H4 (cell line): ENCODE measurements around the gene INPP4B. TPM values are rescaled to one million over a fixed set of nuclear protein-coding genes. Genes with fewer than 3 reads are reported as not detected.
"Not testable (repeated sequence)": the region's sequence is repeated elsewhere in the genome, so short reads cannot be mapped to it uniquely, and the experiment has no call there.

Experiments
- DNase-seq: peaks from one replicate; pipeline ENCODE4 v3.0.0-alpha.2; 2015; ENCODE audit warnings: low spot score
- total RNA-seq: library from RNA; depleted of rRNA; stranded (reverse); fragments of >200 nt; shearing (Covaris generic); gene quantifications from 2 replicates; pipeline ENCODE4 v1.2.3, GENCODE V29; 2014

Gene INPP4B
- total RNA-seq, 1 experiment from 2014 or later, result 8.0 TPM

DNA sequence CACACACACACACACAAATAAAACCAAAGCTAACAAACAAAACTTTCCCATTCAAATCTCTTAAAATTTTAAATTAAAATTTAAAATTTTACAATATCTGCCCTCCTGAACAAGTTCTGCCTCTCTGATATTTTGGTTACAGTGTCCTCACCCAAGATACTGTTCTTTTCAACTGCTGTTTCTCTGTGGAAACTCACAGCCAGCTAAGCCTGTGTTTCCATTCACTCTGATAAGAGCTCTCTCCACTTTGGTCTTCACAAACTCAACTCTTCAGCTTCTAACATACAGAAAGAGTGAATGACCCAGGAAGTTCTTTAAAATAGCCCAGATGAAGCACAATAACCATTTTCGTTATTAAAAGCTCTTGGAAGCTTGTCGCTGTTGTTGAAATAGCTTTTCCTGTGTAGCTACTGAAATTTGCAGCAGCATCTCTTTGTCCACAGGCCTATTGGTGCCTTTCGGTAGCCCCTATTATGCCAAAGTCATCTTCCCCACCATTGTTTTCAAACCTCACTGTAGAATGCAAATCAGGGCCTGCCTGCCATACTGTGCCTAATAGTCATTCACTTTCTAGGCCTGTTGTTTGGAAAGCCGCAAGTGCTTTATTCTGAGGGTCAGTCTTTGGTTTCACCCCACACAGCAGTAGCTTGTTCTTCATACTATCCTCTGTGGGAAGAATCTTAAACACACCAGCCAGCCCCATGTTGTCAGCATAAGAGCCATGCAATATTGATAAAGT lies 19.4 kb downstream of the INPP4B start:
- DNase-seq, result no peak

DNA sequence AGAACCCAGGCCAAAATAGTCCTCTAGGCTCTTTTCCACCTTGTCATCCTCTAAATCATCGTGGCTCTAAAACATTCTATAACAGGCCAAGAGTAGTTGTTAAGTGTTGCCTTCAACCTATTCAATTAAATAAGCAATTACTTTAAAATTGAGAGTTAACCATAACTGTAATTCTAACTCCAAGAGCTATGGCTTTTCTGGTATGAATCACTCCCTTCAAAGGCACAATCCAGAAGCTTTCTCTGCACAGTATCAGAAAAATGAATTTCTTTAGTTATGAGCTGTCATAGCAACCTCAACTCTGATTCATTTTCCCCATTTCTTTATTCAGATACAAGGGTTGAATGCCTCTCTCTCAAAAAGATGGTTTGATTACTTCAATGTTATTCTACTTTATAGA lies 21.7 kb downstream of the INPP4B start:
- DNase-seq, result no peak

DNA sequence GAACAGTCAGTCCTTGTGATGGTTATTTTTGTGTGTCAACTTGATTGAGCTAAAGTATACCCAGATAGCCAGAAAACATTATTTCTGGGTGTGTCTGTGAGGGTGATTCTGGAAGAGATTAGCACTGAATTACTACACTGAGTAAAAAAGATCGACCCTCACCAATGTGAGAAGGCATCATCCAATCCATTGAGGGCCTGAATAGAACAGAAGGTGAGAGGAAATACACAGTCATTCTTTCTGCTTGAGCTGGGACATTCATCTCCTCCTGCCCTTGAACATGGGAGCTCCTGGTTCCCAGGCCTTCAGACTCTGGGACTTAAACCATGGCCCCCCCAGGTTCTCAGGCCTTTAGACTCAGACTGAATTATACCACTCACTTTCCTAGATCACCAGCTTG lies 22.3 kb downstream of the INPP4B start:
- DNase-seq, result no peak

DNA sequence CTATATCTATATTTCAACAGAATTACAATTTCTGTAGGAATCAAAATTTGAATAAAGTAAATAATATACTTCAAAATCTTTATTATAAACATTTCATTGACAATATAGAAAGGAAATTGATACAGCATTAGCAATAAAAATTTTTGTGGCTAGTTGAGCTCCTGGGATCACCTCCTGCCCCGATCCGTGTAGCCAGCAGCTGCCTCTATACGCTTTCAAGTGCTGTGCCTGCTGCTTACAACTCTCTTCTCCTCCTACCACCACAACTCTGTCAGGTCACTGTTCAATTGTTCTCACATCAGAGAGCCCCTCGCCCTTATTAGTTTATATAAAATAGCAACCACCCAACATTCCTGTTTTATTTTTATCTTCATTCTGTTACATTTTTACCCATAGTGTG lies 27.6 kb downstream of the INPP4B start:
- DNase-seq, result no peak

DNA sequence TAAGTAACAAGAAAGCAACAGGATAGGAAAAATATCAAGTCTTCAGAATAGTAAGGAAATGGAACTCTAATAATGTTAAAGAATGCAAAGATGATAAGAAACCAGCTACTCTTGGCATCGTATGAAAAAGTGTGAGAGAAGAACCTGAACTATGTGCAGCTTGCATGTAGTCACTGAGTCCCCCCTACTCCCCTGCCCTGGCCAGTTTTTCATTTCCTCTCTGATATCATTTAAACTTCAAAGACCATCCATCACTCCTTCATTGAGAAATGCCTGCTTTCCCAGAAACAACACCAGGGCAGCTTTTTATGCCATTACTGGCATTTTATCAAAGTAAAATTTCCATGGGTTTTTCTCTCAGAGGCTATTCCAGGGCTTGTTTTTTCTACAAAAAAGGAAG lies 28.1 kb downstream of the INPP4B start:
- peak; percentile 55 for DNase-seq

DNA sequence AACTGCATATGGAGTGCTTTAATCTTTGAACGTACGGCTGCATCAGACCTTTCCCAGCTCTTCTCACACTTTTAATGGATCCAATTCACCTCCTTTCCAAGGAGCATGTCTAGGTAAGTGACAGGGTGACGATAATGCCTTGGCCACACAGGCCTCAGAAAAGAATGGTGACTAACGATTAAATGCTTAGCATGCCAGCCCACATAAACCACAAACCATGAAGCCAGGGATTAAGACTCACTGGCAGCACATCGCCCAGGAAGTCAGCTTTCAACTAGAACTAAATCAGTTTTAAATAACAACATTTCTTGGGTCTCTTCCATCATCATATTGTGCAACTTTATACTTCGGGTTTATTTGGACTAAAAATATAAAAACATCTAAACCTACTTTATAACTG lies 28.7 kb downstream of the INPP4B start:
- peak; percentile 98 for DNase-seq

DNA sequence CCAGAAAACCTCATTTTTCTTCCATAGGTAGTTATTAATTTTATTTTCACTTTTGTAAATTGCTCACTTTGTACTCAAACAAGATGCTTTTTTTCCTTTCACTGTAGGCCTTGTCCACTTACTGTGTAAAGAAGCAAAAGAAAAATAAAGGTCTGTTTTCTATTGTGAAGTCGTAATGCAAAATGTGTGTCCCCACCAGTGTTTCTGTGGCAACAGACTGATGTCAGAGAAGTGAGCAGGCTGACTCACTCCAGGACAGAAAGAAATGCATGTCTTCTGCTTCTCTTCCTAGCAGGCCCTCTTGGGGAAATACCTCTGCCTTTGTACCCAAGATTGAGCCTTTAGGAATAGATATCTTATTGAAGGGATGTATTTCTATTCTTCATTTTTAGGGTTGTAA lies 30.3 kb downstream of the INPP4B start:
- peak; percentile 51 for DNase-seq

DNA sequence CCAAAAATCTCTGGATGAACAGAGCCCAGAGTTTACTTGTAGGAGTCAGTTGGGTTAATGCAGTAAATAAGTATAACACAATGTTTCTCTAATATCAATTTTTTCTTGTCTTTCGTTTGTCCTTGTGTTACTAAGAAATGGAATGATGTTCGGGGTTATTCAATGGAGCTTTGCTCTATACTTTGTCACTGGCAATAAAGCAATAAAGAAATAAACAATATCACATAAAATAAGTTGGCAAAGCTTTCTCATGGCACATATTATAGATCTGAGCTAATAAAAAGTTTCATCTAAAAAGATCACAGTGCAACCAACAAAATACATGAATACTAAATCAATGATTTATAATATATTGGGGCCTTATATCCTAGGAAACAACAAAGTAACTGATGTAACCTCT lies 32.7 kb downstream of the INPP4B start:
- DNase-seq, result no peak

DNA sequence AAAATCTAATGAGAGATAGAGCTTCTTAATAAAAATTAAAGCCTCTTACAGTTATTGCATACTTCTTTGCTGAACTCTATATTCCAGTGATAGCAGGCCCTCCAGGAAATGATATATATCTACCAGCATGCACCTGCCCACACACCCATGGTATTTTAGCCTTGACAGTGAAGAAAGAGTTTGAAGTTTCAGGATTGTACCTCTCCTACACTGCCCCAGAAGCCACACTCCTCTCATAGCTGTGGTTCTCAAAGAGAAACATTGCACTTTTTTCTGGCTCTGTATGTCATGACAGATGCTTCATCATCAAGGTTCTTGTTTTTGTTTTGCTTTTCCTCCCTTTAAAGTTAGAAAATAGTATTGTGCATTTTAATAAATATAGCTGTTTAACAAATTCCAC lies 34.0 kb downstream of the INPP4B start:
- no peak for DNase-seq

DNA sequence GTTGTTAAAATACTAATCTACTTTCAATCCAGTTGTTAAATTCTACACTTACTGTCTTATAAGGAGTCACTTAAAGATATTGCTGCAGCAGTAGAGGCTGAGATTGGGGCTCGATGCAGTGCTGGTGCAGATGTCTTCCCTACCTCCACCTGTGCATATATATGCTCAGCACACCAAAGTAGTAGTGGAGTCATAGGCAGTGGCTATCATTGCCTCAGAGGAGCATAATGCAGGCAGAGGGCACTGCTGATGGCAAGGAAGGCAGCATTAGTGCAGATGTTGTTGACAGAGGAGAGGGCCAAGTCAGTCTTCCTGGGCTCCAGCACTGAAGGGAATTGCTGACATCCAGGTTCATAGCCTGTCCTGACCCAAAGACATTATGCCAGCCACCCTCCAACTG lies 35.1 kb downstream of the INPP4B start:
- no peak for DNase-seq

DNA sequence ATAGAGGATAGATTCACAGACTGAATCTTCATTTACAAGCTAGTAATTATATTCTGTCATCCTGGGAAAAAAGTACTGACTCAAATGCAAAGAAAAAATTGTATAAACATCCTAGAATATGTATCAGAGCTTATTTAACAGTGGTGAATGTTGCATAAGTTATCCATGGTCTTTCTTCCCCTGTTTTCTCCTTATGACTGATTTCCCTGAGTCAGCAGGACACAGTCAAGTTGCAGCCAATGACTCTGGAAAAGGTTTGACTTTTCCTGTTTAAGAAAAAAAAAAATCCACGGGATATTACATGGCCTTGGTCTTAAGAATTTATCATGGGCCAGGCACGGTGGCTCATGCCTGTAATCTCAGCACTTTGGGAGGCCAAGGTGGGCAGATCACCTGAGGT lies 36.5 kb downstream of the INPP4B start:
- DNase-seq, result no peak

DNA sequence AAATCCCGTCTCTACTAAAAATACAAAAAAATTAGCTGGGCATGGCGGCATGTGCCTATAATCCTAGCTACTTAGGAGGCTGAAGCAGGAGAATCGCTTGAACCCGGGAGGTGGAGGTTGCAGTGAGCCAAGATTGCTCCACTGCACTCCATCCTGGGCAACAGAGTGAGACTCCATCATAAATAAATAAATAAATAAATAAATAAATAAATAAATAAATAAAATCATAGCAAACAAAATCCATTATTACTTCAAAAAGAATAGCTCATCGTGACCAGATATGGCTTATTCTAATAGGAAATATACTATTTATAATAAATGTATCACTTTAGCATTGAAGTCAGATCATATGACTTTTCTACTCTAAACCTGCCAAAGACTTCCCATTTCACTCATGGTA lies 42.2 kb downstream of the INPP4B start:
- DNase-seq, result not testable (repeated sequence)

DNA sequence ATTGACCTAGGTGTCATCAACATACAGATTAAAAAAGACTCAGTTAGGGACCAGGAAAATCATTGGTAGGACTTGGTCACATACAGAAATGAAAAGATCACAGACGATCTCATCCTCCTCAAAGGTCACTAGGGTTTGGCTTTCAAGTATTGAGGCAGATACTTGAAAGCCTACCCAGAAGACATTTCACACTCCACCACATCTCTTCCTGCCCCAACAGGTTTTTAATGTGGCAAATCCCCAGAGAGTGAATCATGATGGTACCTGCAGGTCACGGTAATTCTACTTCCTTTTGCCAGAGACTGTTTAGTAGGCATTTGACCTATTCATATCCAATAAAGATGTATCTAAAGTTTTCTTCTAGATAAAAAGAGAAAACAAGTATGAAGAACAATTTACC lies 44.1 kb downstream of the INPP4B start:
- no peak for DNase-seq

DNA sequence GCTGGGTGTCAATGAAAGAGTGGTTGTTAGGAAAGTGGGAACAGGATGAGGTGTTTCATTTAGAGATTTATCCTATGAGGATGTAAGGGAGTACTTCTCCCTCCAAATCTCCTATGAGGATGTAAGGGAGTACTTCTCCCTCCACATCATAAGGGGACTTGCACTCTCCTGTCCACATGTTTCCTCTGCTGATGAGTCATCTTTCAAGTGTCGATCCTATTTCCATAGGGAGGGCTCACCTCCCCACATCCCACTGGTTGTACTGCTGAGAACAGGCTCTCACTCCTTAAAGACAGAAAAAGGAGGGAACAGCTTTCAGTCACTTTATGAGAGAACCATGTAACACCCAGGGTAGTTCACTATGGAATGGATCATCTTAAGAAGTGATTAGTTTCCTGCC lies 65.0 kb downstream of the INPP4B start:
- peak; percentile 6 for DNase-seq

DNA sequence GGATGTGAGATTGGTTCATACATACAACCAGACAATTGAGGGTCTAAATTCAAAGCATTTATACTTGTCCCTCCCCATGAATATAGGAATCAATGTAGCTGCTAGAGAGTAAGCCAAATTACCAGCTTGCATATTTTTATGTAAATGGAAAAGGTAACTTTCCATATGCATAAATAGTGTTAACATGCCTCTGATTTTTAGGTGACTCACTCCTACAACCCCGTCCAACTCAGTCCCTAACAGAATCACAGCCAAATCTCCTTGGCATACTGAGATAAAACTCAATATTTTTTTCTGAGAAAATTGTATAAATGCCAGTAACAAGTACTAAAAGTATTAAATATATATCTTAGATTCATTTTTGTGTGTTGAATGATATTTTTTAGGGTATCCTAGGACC lies 67.2 kb downstream of the INPP4B start:
- DNase-seq, result no peak

DNA sequence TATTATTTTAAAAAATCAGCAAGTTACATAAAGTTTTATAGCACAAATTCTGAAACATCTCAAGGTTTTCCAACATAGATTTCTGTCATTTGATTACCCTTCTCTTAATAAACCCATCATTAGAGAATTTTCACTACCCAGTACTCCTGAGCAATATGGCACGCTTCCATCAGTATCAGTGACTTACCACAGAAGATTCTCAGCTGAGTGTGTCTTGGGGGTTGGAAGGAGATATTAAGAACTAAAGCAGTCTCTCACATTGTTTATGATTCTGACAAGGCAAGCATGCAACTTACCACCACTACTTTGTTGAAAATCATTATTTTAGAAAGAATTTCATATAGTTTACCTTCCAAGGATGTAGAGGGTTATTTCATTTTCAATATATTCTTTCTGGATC lies 67.7 kb downstream of the INPP4B start:
- no peak for DNase-seq

DNA sequence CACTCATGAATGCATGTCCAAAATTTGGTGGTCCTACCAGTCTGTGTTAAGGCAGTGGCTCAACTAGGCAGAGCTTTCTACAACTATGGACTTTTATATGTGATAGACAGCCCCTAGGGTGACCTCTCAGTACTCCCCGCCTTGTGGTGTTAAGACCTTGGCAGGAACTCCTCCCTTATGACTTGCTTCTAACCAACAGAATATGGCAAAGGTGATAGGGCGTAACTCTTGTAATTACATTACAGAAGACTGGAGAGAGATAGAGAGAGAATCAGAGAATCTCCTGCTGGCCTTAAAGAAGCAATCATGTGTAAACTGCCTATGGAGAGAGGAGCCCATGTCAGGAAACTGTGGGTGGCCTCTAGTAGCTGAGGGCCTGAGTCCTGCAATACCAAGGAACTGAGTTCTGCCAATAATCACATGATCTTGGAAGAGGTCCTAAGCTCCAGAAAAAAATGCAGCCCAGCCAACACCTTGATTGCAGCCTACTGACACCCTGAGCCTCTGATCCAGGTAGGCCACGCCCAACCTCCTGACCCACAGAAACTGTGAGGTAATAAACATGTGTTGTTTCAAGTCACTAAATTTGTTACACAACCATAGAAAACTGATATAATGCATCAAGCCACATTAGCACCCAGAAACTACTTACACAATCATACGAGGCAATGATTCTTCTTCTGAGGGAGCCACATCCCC lies 68.9 kb downstream of the INPP4B start:
- DNase-seq, result no peak

DNA sequence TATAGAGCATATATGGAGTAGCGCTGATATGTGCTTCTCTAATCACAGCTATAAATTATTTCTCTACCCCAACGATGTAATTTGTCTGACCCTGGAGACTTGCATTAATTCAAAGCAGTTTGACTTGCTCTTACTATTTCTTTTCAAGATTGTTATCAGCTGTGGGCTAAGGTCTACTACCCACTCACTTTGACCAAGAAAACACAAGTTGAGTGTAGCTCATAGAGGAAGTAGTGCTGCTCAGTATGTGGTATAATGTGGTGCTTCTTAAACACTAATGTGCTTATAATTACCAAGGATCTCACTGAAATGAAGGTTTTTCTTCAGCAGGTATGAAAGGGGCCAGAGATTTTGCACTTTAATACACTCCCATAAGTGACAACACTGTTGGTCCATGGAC lies 70.1 kb downstream of the INPP4B start:
- no peak for DNase-seq

DNA sequence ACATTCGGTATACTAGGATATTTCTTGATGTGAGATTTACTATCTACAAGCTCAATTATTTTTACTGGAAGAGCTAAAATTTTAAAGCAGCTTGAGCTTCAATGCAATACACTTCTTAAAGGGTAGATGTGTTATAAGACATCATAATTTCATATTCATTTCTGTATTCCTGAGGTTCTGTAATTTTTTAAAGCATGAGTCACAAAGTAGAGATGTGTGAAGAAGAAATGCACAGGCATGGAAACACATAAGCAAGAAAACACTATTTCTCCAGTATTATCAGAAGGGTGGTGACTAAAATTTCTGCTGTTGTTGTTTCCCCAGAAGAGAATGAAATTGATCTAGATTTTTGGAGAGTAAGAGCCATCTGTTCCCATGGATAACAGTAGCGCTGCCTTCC lies 72.6 kb downstream of the INPP4B start:
- DNase-seq, result no peak

DNA sequence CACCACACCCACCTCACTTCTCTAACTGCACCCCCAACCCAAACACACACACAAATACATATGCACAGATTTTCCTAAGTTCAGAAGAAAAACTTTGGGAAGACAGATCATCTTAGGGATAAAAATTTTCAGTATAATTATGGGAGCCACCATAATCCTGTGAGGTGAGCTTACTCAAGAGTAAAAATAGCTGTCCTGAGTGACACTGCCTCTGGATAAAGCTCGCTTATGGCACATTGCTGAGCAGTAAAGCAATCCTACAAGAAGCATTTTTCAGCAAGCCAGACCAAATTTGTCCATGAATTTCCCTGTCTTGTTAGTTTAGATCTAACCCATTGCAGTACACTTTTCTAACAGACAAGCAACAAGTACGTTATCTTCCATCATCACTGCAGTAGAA lies 83.8 kb downstream of the INPP4B start:
- DNase-seq, result no peak

DNA sequence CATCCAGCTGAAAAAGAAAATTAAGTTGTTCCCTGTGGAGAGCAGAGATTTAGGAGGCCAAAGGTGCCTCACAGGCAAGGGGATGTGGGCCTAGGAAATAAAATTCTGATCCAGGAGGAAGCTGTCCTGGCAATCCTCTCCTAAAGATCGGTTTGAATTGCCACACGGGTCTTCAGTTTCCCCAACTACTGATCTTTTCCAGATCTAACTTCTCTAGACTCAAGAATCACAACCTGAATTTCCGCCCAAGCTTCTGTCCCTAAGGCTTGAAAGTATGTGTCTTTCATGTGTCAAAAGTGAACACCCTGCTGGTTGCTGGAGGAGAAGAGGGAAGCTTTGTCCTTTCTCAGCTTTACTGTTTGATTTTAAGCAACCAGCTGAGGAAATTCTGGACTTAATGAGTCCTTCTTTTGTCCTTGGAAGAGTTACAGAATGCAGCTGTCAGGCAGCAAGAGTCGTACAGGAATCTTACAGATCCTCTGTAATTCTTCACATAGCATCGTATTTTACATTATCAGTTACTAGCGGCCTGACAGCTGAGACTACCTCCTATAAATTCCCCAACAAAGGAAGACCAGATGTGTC lies 93.8 kb downstream of the INPP4B start:
- no peak for DNase-seq

DNA sequence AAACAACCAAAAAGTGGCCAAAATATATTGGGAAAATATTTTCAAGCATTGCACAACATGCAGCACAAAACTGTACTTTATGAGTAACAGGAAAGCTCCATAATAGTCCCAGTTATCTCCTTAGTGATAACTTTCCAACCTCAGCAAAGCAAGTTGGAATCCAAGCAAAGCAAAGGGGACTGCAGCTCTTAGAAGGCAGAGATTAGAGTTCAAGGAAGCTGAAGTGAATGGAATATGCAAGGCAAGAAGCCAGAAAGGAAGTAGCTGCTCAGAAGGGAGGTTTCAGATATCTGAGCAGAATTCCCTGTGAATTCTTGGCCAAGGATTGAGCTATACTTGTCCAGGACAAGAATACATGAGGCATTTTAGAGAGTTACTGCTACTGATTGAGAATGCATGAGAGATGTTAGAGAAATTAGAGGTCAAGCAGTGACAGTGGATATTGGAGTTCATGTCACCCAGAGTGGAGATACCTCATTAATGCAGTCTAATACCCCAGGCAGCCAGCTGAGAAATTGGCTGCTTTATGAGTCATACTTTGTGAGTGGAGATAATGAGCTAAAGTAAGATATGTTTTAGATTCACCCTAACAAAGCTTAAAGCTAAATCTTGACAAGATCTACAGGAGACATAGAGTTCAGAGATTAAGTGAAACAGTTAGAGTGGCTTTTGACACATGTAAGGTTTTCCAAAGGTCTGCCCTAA lies 102.8 kb downstream of the INPP4B start:
- DNase-seq, result peak; percentile 4

DNA sequence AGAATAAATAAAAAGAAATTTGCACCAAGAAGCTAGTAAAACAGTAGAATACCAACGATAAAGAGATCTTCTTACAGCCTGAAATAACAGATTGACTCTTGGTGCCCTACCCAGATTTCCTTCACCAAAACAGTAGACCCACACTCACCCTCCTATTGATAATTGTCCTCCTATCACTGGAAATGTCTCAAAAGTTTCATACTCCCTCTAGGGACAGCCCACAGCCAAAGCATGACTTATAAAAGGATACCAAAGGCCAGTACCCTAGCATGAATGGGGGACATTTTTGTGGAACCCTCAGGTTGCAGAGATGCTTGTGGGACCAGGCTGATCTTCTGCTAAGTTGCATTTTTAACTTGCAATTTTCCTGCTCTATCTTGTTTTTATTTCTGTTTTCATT lies 104.1 kb downstream of the INPP4B start:
- peak; percentile 4 for DNase-seq
